NB4 (cell line): ENCODE results near the gene MSRB3.

Experiments
- MYC ChIP-seq: IDR thresholded peaks from 2 replicates; pipeline ENCODE4 v1.6.1; 2011; ENCODE audit warnings: low read depth, low read length
- POLR2A ChIP-seq: IDR thresholded peaks from 2 replicates; pipeline ENCODE4 v1.6.1; 2011; ENCODE audit warnings: mild to moderate bottlenecking; ENCODE audit not compliant: insufficient read length; ENCODE audit errors: extremely low read depth
- TF ChIP-seq, protein P1 (sequence below): IDR thresholded peaks from one replicate; pipeline ENCODE4 v1.5.1; 2012; ENCODE audit warnings: low read depth, low read length
- TF ChIP-seq, protein P2 (sequence below): IDR thresholded peaks from 2 replicates; pipeline ENCODE4 v1.6.1; 2011; ENCODE audit warnings: low read depth, low read length

- TF ChIP-seq, protein P1, sequence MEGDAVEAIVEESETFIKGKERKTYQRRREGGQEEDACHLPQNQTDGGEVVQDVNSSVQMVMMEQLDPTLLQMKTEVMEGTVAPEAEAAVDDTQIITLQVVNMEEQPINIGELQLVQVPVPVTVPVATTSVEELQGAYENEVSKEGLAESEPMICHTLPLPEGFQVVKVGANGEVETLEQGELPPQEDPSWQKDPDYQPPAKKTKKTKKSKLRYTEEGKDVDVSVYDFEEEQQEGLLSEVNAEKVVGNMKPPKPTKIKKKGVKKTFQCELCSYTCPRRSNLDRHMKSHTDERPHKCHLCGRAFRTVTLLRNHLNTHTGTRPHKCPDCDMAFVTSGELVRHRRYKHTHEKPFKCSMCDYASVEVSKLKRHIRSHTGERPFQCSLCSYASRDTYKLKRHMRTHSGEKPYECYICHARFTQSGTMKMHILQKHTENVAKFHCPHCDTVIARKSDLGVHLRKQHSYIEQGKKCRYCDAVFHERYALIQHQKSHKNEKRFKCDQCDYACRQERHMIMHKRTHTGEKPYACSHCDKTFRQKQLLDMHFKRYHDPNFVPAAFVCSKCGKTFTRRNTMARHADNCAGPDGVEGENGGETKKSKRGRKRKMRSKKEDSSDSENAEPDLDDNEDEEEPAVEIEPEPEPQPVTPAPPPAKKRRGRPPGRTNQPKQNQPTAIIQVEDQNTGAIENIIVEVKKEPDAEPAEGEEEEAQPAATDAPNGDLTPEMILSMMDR = no peak
- TF ChIP-seq, protein P2, sequence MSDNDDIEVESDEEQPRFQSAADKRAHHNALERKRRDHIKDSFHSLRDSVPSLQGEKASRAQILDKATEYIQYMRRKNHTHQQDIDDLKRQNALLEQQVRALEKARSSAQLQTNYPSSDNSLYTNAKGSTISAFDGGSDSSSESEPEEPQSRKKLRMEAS = no peak
- TF ChIP-seq POLR2A (no peak), MYC (no peak)
These were observed 199.2 kb downstream of the MSRB3 start for GRCh38 chr12:65477721-65478120.
